NCI-H1694 treated with DMSO at 0.1 percent for 48 hours (cell line): ENCODE results near the gene CERKL.

ENCODE experiments used
- DNase-seq: peaks from one replicate; lab custom pipeline; 2025; lab: John Stamatoyannopoulos, UW

Gene CERKL

GRCh38 chr2:181517685-181518301 lies 139.1 kb downstream of the CERKL start:
- DNase-seq, result peak; percentile 80

- no peak for DNase-seq
These were observed 139.9 kb downstream of the CERKL start for GRCh38 chr2:181516992-181517391.

- DNase-seq, result no peak
These were observed 141.2 kb downstream of the CERKL start for GRCh38 chr2:181515719-181516118.

GRCh38 chr2:181500201-181500600 lies 156.7 kb downstream of the CERKL start:
- no peak for DNase-seq

- DNase-seq, result no peak
These were observed 157.7 kb downstream of the CERKL start for GRCh38 chr2:181499231-181499630.
